Osteocyte (in vitro differentiated cells): ENCODE data around the gene BTRC. TPM values are rescaled to one million over a fixed set of nuclear protein-coding genes. Genes with fewer than 3 reads are reported as not detected.

ENCODE experiments used
- DNase-seq: peaks from one replicate; pipeline ENCODE4 v3.0.0; 2021; ENCODE audit warnings: mixed read lengths; ENCODE audit not compliant: unreplicated experiment; ENCODE audit errors: extremely low spot score
- H3K27ac Mint-ChIP-seq: one replicate; pipeline ENCODE4 v1.8.0; 2021; ENCODE audit warnings: mild to moderate bottlenecking, mixed read lengths; ENCODE audit not compliant: unreplicated experiment
- H3K27me3 Mint-ChIP-seq: one replicate; pipeline ENCODE4 v1.8.0; 2021; ENCODE audit warnings: mixed read lengths; ENCODE audit not compliant: unreplicated experiment
- H3K36me3 Mint-ChIP-seq: one replicate; pipeline ENCODE4 v1.8.0; 2021; ENCODE audit warnings: mixed read lengths; ENCODE audit not compliant: unreplicated experiment
- H3K4me1 Mint-ChIP-seq: one replicate; pipeline ENCODE4 v1.8.0; 2021; ENCODE audit warnings: mixed read lengths; ENCODE audit not compliant: unreplicated experiment
- H3K4me3 Mint-ChIP-seq: one replicate; pipeline ENCODE4 v1.8.0; 2021; ENCODE audit warnings: mild to moderate bottlenecking, moderate library complexity, mixed read lengths; ENCODE audit not compliant: unreplicated experiment
- H3K9me3 Mint-ChIP-seq: one replicate; pipeline ENCODE4 v1.8.0; 2021; ENCODE audit warnings: mixed read lengths; ENCODE audit not compliant: unreplicated experiment
- long read RNA-seq: library from polyadenylated mRNA; unstranded; transcript quantifications from one replicate; pipeline ENCODE4 v2.0.0, GENCODE V29; 2021
- total RNA-seq: library from RNA; stranded (reverse); gene quantifications from 2 replicates; pipeline ENCODE4 v1.2.1, GENCODE V29; 2021
- TF ChIP-seq, protein P1 (sequence below): fragments of 200-600 bp; sonication (generic); IDR thresholded peaks from 2 replicates; pipeline ENCODE4 v1.5.0; 2021; ENCODE audit warnings: antibody characterized with exemption, mild to moderate bottlenecking, moderate library complexity

The BTRC gene
- 28.9 and 30.1 TPM in 2 replicates for total RNA-seq
- long read RNA-seq, full-length matches to known transcripts, result 45 of 87 reads
- long read RNA-seq, partial matches to known transcripts, result 29 of 87 reads
- long read RNA-seq, other reads (novel, unspliced or antisense), result 13 of 87 reads

- peaks cover 24% of the 10 kb centered on the region for H3K4me1 Mint-ChIP-seq
- peak within 1 kb of the TSS; percentile 97 for H3K4me3 Mint-ChIP-seq
- peaks cover 18% of the 10 kb centered on the region for H3K27me3 Mint-ChIP-seq
- TF ChIP-seq, protein P1, sequence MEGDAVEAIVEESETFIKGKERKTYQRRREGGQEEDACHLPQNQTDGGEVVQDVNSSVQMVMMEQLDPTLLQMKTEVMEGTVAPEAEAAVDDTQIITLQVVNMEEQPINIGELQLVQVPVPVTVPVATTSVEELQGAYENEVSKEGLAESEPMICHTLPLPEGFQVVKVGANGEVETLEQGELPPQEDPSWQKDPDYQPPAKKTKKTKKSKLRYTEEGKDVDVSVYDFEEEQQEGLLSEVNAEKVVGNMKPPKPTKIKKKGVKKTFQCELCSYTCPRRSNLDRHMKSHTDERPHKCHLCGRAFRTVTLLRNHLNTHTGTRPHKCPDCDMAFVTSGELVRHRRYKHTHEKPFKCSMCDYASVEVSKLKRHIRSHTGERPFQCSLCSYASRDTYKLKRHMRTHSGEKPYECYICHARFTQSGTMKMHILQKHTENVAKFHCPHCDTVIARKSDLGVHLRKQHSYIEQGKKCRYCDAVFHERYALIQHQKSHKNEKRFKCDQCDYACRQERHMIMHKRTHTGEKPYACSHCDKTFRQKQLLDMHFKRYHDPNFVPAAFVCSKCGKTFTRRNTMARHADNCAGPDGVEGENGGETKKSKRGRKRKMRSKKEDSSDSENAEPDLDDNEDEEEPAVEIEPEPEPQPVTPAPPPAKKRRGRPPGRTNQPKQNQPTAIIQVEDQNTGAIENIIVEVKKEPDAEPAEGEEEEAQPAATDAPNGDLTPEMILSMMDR, result no peak
- H3K9me3 Mint-ChIP-seq, result no peaks in the 10 kb centered on the region
- peaks cover 2% of the 10 kb centered on the region for H3K36me3 Mint-ChIP-seq
- H3K27ac Mint-ChIP-seq, result peak within 1 kb of the TSS; percentile 98
- DNase-seq, result peak; percentile 98
Measured at GRCh38 chr10:101353692-101354327, at the start of gene BTRC. TSS of gene BTRC (plus strand) at chr10:101354165. CDS start at chr10:101354181, 16 bp downstream.

DNA sequence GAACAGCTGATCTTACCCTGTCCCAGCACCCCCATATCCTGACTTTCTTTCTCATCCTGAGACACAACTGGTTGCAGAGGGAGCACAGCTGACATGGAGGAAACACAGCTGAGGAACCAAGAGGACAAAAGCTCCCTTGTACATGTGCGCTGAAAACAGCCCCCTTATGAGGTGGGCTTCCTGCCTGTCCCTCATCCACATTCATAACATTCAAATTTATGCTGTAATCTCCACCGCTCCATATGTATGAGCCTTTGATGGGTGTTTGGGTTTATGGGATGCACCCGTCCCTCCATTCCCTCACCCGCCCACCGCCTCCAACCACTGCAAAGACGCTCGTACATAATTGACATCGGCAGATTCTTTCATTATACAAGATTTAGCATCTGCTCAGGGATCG, 49.6 kb upstream of the BTRC start:
- TF ChIP-seq, protein P1, result no peak
- Mint-ChIP-seq H3K27me3 (peaks cover 75% of the 10 kb centered on the region), H3K36me3 (no peaks in the 10 kb centered on the region), H3K27ac (no peak overlapping the region), H3K4me3 (no peak overlapping the region), H3K4me1 (no peaks in the 10 kb centered on the region), H3K9me3 (no peaks in the 10 kb centered on the region)
- DNase-seq, result no peak

DNA sequence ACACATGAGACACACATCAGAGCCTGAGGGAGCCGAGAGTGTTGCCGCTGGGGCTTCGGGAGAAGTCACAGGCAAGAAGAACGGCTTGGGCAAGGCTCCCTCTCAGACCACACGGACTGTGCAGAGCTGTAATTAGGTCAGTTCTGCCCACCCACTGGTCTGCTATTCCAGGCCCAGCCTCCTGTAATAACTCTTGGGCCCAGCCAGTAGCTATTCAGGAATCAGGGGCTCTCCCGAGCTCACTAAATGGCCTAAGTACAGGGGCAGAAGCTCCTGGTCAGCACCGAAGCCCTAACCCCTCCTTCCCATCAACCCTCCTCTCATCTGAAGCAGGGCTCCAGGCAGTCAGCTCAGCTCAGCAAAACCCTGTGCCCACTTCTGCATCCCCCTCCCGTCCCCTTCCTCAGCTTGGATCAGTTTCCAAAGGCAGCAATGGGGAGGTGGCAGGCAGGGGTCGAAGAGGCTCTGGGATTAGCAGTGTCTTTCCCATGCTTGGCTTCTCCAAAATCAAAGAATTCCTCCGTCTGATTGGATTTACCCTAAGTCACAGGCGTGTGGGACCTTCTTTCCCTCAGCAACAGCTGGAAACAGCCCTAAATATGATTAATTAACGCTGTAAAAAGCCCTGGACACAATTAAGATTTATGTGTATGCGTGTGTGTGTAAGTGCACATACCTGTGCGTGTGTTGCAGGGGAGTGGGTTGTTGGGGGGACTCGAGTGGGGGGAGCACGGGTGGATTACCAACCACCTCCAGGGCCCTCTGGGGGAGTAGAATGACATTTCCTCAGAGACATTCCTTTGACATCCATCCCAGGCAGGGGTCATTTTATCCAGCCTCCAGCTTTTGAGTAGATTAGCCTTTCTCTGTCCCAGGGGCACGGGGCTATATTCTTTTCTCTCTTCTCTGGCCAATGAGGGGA, 48.4 kb upstream of the BTRC start:
- TF ChIP-seq, protein P1, result no peak
- no peak overlapping the region for H3K27ac Mint-ChIP-seq

DNA sequence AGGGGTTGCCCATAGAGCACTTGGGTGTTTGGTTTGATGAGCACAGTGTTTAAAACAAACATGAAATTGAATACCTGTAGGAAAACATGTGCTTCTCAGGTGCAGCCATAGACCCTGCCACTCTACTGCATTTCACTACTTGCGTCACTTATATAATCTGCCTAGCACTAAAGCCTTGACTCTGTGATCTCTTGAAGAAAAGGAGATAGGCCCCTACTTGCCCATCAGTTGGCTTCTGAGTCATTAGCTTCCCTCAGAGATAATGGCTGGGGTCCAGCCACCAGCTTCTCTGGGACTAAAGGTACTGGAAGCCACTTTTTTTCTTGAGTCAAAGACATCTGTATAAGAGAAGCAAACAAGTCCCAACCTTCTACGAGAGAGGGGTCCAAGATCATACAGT, 45.9 kb upstream of the BTRC start:
- DNase-seq, result no peak
- Mint-ChIP-seq H3K9me3 (no peaks in the 10 kb centered on the region), H3K4me1 (no peaks in the 10 kb centered on the region), H3K27me3 (peaks cover 74% of the 10 kb centered on the region), H3K36me3 (no peaks in the 10 kb centered on the region), H3K27ac (no peak overlapping the region), H3K4me3 (no peak overlapping the region)
- TF ChIP-seq, protein P1, result no peak

More for the DNA sequence above, 48.4 kb upstream of the BTRC start:
- H3K4me3 Mint-ChIP-seq, result no peak overlapping the region
- no peaks in the 10 kb centered on the region for H3K4me1 Mint-ChIP-seq
- no peaks in the 10 kb centered on the region for H3K9me3 Mint-ChIP-seq
- no peak for DNase-seq
- H3K36me3 Mint-ChIP-seq, result no peaks in the 10 kb centered on the region
- H3K27me3 Mint-ChIP-seq, result peaks cover 72% of the 10 kb centered on the region
